Activated CD8-positive, alpha-beta memory T cell treated with anti-CD3 and anti-CD28 coated beads for 36 hours (primary cell): Measurements from ENCODE around the gene KCNJ1. TPM values are rescaled to one million over a fixed set of nuclear protein-coding genes. Genes with fewer than 3 reads are reported as not detected.

Source experiments
- CTCF ChIA-PET: fragments of 350-600 bp; sonication (Branson Sonifier 250); formaldehyde crosslinking; loops from one replicate; lab custom pipeline; 2021; ENCODE audit warnings: antibody characterized with exemption; lab: Charles Lee
- POLR2A ChIA-PET: fragments of 350-600 bp; sonication (Branson Sonifier 250); formaldehyde crosslinking; loops from one replicate; lab custom pipeline; 2021; ENCODE audit warnings: antibody characterized with exemption; lab: Charles Lee
- total RNA-seq, 2 experiments: library from RNA; stranded (reverse); gene quantifications; one replicate each; pipeline ENCODE4 v1.2.3, GENCODE V29; 2021

The KCNJ1 gene
- total RNA-seq, 2 experiments from 2014 or later = not detected

- CTCF ChIA-PET = no interaction called here
- POLR2A ChIA-PET = no interaction called here
These were observed 52.0 kb downstream of the KCNJ1 start for GRCh38 chr11:128814856-128815705.

GRCh38 chr11:128813729-128814128, 53.4 kb downstream of the KCNJ1 start:
- CTCF ChIA-PET = no interaction called here
- POLR2A ChIA-PET = no interaction called here

GRCh38 chr11:128810784-128811514, 56.1 kb downstream of the KCNJ1 start:
- ChIA-PET CTCF (interaction anchor here (1.4 kb wide), 1 partner anchor 75 kb away, joined by 3 read pairs; no protein-coding TSS in a partner anchor), POLR2A (no interaction called here)

- ChIA-PET CTCF (interaction anchor here (2.2 kb wide), 1 partner anchor 22 kb away, joined by 9 read pairs; no protein-coding TSS in a partner anchor), POLR2A (no interaction called here)
These were observed 58.0 kb downstream of the KCNJ1 start for GRCh38 chr11:128809128-128809527.

- CTCF ChIA-PET = no interaction called here
- POLR2A ChIA-PET = no interaction called here
These were observed 59.2 kb downstream of the KCNJ1 start for GRCh38 chr11:128807909-128808308.

- CTCF ChIA-PET = interaction anchor here (1.1 kb wide), 1 partner anchor 19 kb away, joined by 3 read pairs; no protein-coding TSS in a partner anchor
- POLR2A ChIA-PET = no interaction called here
These were observed 60.4 kb downstream of the KCNJ1 start for GRCh38 chr11:128806506-128807261.

GRCh38 chr11:128804481-128804880, 62.6 kb downstream of the KCNJ1 start:
- ChIA-PET CTCF (no interaction called here), POLR2A (no interaction called here)

GRCh38 chr11:128803449-128804245, 63.4 kb downstream of the KCNJ1 start:
- POLR2A ChIA-PET = no interaction called here
- CTCF ChIA-PET = no interaction called here

GRCh38 chr11:128803011-128803410, 64.1 kb downstream of the KCNJ1 start:
- ChIA-PET POLR2A (no interaction called here), CTCF (no interaction called here)

- CTCF ChIA-PET = no interaction called here
- POLR2A ChIA-PET = no interaction called here
These were observed 64.6 kb downstream of the KCNJ1 start for GRCh38 chr11:128802358-128802981.

- ChIA-PET CTCF (interaction anchor here (1.3 kb wide), 1 partner anchor 643 kb away, joined by 4 read pairs; no protein-coding TSS in a partner anchor), POLR2A (no interaction called here)
These were observed 66.2 kb downstream of the KCNJ1 start for GRCh38 chr11:128800871-128801417.

GRCh38 chr11:128796270-128796669, 70.8 kb downstream of the KCNJ1 start:
- CTCF ChIA-PET = interaction anchor here (0.7 to 1.1 kb wide), 2 partner anchors 20 to 35 kb away, joined by 3 read pairs; no protein-coding TSS in a partner anchor
- POLR2A ChIA-PET = no interaction called here

- ChIA-PET POLR2A (no interaction called here), CTCF (interaction anchor here (1.0 kb wide), 1 partner anchor 10 kb away, joined by 3 read pairs; no protein-coding TSS in a partner anchor)
These were observed 76.9 kb downstream of the KCNJ1 start for GRCh38 chr11:128790196-128790595.

- POLR2A ChIA-PET = no interaction called here
- CTCF ChIA-PET = no interaction called here
These were observed 77.5 kb downstream of the KCNJ1 start for GRCh38 chr11:128789497-128790150.
